Measurements from ENCODE around the gene CHMP2A. TPM values are rescaled to one million over a fixed set of nuclear protein-coding genes. Genes with fewer than 3 reads are reported as not detected.
"Not testable (repeated sequence)": the region's sequence is repeated elsewhere in the genome, so short reads cannot be mapped to it uniquely, and the experiment has no call there.

Gene CHMP2A
- total and polyA plus RNA-seq, 2 donors (not counting 1 experiment from before 2014, with no cell fraction given), result 62.5 to 97.5 TPM

DNA sequence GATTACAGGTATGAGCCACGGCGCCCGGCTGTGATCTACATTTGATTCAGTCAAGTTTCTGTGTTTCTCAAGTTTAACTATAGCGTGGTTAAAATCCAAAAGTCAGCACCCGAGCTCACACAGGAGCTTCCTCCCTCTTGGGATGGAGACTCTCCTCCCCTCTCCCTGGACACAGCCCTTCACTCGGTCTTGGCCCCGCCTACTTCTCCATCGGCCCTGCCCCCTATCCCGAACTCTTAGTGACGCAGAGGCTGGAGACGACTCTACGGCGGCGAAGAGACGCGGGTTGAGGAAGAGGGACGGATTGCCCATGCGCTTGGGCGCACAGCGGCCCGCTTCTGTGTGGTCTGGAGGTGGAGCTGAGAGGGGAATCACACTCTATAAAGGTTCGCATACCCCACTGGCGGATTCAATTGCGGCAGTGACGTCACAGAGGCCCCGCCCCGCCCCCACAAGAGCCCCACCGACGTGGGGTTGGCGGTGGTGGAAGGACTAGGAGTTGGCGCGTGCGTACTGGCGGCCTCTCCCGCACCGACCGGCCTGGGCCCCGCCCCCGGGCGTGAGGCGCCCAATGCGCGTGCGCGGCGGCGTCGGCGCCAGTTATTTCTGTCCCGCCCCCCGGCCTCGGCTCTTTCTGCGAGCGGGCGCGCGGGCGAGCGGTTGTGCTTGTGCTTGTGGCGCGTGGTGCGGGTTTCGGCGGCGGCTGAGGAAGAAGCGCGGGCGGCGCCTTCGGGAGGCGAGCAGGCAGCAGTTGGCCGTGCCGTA is 10.9 kb downstream of the CHMP2A start, which contains the start of gene TRIM28:
TSS of gene TRIM28 (plus strand) at position 239 of the 765 bp plus-strand sequence. CDS start 694 bp downstream, outside the sequence.
- H2AFZ ChIP-seq (ENCODE audit: insufficient read depth, low read depth, low read length, poor library complexity, severe bottlenecking), result peak within 1 kb of the TSS; percentile 85
- H3K27ac ChIP-seq (ENCODE audit: low read length in 2 of 2), result peak within 1 kb of the TSS; percentile 96
- Mint-ChIP-seq H3K9me3 (ENCODE audit: insufficient read depth) (no peaks in the 10 kb centered on the region), H3K27me3 (peaks cover 15% of the 10 kb centered on the region), H3K4me1 (peaks cover 29% of the 10 kb centered on the region), H3K27ac (peak within 1 kb of the TSS; percentile 99), H3K4me3 (peak within 1 kb of the TSS; percentile 97)
- ChIA-PET CTCF (interaction anchor here (2.8 to 3.1 kb wide), 2 partner anchors 10 to 24 kb away, joined by 13 to 24 read pairs; partner anchors contain the start of genes CHMP2A and ZBTB45), POLR2A (interaction anchor here (1.0 to 3.4 kb wide), 10 partner anchors 10 to 361 kb away, joined by 3 to 30 read pairs (median 4); partner anchors contain the start of genes CHMP2A, MZF1, ZBTB45 and ZNF274)
- peaks cover 0 to 34% of the 10 kb centered on the region in 2 experiments for H3K36me3 ChIP-seq (replicated peaks in 1 of 2; ENCODE audit: control extremely low read depth in 1 of 2, control insufficient read depth in 1 of 2, extremely low read depth in 1 of 2, insufficient read depth in 2 of 2, low read length in 1 of 2)
- peak within 1 kb of the TSS; percentile 67 to 87 (median 82) for H3K4me3 ChIP-seq (ENCODE audit: control extremely low read depth in 1 of 5, extremely low read depth in 1 of 5, insufficient read depth in 1 of 5, low read depth in 2 of 5, low read length in 4 of 5)
- H3K4me2 ChIP-seq (replicated peaks; ENCODE audit: low read depth, low read length, poor library complexity, severe bottlenecking), result peak within 1 kb of the TSS; percentile 96
- ATAC-seq (ENCODE audit: low read depth), result peak; percentile 84
- no peak for TF ChIP-seq EZH2 (IDR thresholded peaks at IDR 0.05; ENCODE audit: borderline replicate concordance, insufficient read depth, low read depth, low read length, poor library complexity, severe bottlenecking)
- TF ChIP-seq, protein P1, sequence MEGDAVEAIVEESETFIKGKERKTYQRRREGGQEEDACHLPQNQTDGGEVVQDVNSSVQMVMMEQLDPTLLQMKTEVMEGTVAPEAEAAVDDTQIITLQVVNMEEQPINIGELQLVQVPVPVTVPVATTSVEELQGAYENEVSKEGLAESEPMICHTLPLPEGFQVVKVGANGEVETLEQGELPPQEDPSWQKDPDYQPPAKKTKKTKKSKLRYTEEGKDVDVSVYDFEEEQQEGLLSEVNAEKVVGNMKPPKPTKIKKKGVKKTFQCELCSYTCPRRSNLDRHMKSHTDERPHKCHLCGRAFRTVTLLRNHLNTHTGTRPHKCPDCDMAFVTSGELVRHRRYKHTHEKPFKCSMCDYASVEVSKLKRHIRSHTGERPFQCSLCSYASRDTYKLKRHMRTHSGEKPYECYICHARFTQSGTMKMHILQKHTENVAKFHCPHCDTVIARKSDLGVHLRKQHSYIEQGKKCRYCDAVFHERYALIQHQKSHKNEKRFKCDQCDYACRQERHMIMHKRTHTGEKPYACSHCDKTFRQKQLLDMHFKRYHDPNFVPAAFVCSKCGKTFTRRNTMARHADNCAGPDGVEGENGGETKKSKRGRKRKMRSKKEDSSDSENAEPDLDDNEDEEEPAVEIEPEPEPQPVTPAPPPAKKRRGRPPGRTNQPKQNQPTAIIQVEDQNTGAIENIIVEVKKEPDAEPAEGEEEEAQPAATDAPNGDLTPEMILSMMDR (IDR thresholded peaks at IDR 0.05), result no peak
- H3K79me2 ChIP-seq (ENCODE audit: control insufficient read depth, insufficient read depth, low read length), result peaks cover 42% of the 10 kb centered on the region
- DNase-seq, result peak; percentile 100
- WGBS (ENCODE audit: insufficient coverage), result under 1% methylated on average over 68 of the region's 73 CpGs
- H3K4me1 ChIP-seq (ENCODE audit: control insufficient read depth in 2 of 2, insufficient read depth in 2 of 2, low read length in 2 of 2), result peaks cover 17 to 31% of the 10 kb centered on the region in 2 donors
- peaks cover 44% of the 10 kb centered on the region for H4K20me1 ChIP-seq (ENCODE audit: control insufficient read depth, insufficient read depth, low read length, poor library complexity, severe bottlenecking)
- intact Hi-C loops (cut with micrococcal nuclease), result loop anchor here (1.0 to 2.0 kb wide), 8 partner anchors 11 to 239 kb away; partner anchors contain the start of genes CHMP2A, ERVK3-1, MZF1 and ZNF324
- H3K9ac ChIP-seq (ENCODE audit: low read length), result peak within 1 kb of the TSS; percentile 91
- H3K9me3 ChIP-seq (ENCODE audit: control extremely low read depth in 1 of 3, control insufficient read depth in 2 of 3, insufficient read depth in 1 of 3, low read length in 2 of 3), result no peaks in the 10 kb centered on the region
- H3K27me3 ChIP-seq (replicated peaks in 1 of 4; ENCODE audit: control extremely low read depth in 1 of 4, control insufficient read depth in 3 of 4, insufficient read depth in 4 of 4, low read length in 3 of 4), result peaks cover 0 to 14% (median 0%) of the 10 kb centered on the region in 4 experiments

DNA sequence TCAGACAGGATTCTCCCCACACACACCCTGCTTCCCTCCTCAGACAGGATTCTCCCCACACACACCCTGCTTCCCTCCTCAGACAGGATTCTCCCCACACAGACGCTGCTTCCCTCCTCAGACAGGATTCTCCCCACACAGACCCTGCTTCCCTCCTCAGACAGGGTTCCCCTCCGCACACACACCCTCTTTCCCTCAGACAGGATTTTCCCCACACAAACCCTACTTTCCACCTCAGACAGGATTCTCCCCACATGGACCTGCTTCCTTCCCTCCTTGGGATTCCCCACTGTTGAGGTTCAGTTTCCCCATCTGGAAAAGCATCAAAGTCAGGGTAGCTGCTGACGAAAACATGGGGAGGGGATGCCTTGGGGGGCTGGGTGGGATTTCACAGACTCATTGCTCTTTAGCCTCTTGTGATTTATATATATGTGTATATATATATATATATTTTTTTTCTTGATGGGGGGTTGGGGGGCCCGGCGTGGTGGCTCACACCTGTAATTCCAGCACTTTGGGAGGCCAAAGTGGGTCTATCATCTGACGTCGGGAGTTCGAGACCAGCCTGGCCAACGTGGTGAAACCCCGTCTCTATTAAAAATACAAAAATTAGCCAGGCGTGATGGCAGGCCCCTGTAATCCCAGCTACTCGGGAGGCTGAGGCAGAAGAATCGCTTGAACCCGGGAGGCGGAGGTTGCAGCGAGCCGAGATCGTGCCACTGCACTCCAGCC is 12.1 kb downstream of the CHMP2A start:
- H3K4me2 ChIP-seq (replicated peaks; ENCODE audit: low read depth, low read length, poor library complexity, severe bottlenecking); H3K9me3 ChIP-seq (ENCODE audit: control extremely low read depth in 1 of 3, control insufficient read depth in 2 of 3, insufficient read depth in 1 of 3, low read length in 2 of 3); ATAC-seq (ENCODE audit: low read depth); H3K27ac ChIP-seq (ENCODE audit: low read length in 2 of 2); H3K27ac Mint-ChIP-seq; intact Hi-C loops (cut with micrococcal nuclease); H3K9ac ChIP-seq (ENCODE audit: low read length); H3K4me3 ChIP-seq (ENCODE audit: control extremely low read depth in 1 of 5, extremely low read depth in 1 of 5, insufficient read depth in 1 of 5, low read depth in 2 of 5, low read length in 4 of 5); H2AFZ ChIP-seq (ENCODE audit: insufficient read depth, low read depth, low read length, poor library complexity, severe bottlenecking); H3K9me3 Mint-ChIP-seq (ENCODE audit: insufficient read depth); CTCF ChIA-PET: not testable (repeated sequence)
- POLR2A ChIA-PET, result interaction anchor here (1.4 to 3.4 kb wide), 4 partner anchors 10 to 23 kb away, joined by 3 to 30 read pairs (median 17); partner anchors contain the start of genes CHMP2A and ZBTB45
- DNase-seq, result peak; percentile 23
- Histone ChIP-seq H3K27me3 (replicated peaks in 1 of 4; ENCODE audit: control extremely low read depth in 1 of 4, control insufficient read depth in 3 of 4, insufficient read depth in 4 of 4, low read length in 3 of 4) (peaks cover 0 to 26% (median 5%) of the 10 kb centered on the region in 4 experiments), H4K20me1 (ENCODE audit: control insufficient read depth, insufficient read depth, low read length, poor library complexity, severe bottlenecking) (peaks cover 32% of the 10 kb centered on the region), H3K79me2 (ENCODE audit: control insufficient read depth, insufficient read depth, low read length) (peaks cover 31% of the 10 kb centered on the region), H3K36me3 (replicated peaks in 1 of 2; ENCODE audit: control extremely low read depth in 1 of 2, control insufficient read depth in 1 of 2, extremely low read depth in 1 of 2, insufficient read depth in 2 of 2, low read length in 1 of 2) (peaks cover 0 to 22% of the 10 kb centered on the region in 2 experiments), H3K4me1 (ENCODE audit: control insufficient read depth in 2 of 2, insufficient read depth in 2 of 2, low read length in 2 of 2) (peaks cover 29 to 43% of the 10 kb centered on the region in 2 donors)
- WGBS (ENCODE audit: insufficient coverage), result 82% methylated on average over 9 of the region's 18 CpGs
- H3K4me3 Mint-ChIP-seq, result peak overlapping the region; percentile 97
- peaks cover 36% of the 10 kb centered on the region for H3K4me1 Mint-ChIP-seq
- H3K27me3 Mint-ChIP-seq, result peaks cover 18% of the 10 kb centered on the region

DNA sequence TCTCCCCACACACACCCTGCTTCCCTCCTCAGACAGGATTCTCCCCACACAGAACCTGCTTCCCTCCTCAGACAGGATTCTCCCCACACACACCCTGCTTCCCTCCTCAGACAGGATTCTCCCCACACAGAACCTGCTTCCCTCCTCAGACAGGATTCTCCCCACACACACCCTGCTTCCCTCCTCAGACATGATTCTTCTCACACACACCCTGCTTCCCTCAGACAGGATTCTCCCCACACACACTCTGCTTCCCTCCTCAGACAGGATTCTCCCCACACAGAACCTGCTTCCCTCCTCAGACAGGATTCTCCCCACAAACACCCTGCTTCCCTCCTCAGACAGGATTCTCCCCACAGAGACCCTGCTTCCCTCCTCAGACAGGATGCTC is 15.7 kb downstream of the CHMP2A start:
- peak overlapping the region; percentile 26 for H3K4me3 Mint-ChIP-seq
- ATAC-seq (ENCODE audit: low read depth); POLR2A ChIA-PET: not testable (repeated sequence)

More for the DNA sequence above, 15.7 kb downstream of the CHMP2A start:
- H3K9ac ChIP-seq (ENCODE audit: low read length); H3K9me3 ChIP-seq (ENCODE audit: control extremely low read depth in 1 of 3, control insufficient read depth in 2 of 3, insufficient read depth in 1 of 3, low read length in 2 of 3); intact Hi-C loops (cut with micrococcal nuclease); H3K27ac Mint-ChIP-seq; H3K36me3 ChIP-seq (replicated peaks in 1 of 2; ENCODE audit: control extremely low read depth in 1 of 2, control insufficient read depth in 1 of 2, extremely low read depth in 1 of 2, insufficient read depth in 2 of 2, low read length in 1 of 2); DNase-seq; H3K9me3 Mint-ChIP-seq (ENCODE audit: insufficient read depth); H3K4me3 ChIP-seq (ENCODE audit: control extremely low read depth in 1 of 5, extremely low read depth in 1 of 5, insufficient read depth in 1 of 5, low read depth in 2 of 5, low read length in 4 of 5); H3K79me2 ChIP-seq (ENCODE audit: control insufficient read depth, insufficient read depth, low read length); H4K20me1 ChIP-seq (ENCODE audit: control insufficient read depth, insufficient read depth, low read length, poor library complexity, severe bottlenecking); H3K27ac ChIP-seq (ENCODE audit: low read length in 2 of 2): not testable (repeated sequence)
- CTCF ChIA-PET, result interaction anchor here (1.5 kb wide), 1 partner anchor 19 kb away, joined by 4 read pairs; the partner anchor contains the start of gene ZBTB45
- Histone ChIP-seq H2AFZ (ENCODE audit: insufficient read depth, low read depth, low read length, poor library complexity, severe bottlenecking) (peak overlapping the region; percentile 87), H3K27me3 (replicated peaks in 1 of 4; ENCODE audit: control extremely low read depth in 1 of 4, control insufficient read depth in 3 of 4, insufficient read depth in 4 of 4, low read length in 3 of 4) (peaks cover 0 to 40% (median 9%) of the 10 kb centered on the region in 4 experiments), H3K4me2 (replicated peaks; ENCODE audit: low read depth, low read length, poor library complexity, severe bottlenecking) (peak overlapping the region; percentile 90), H3K4me1 (ENCODE audit: control insufficient read depth in 2 of 2, insufficient read depth in 2 of 2, low read length in 2 of 2) (peaks cover 12 to 21% of the 10 kb centered on the region in 2 donors)
- peaks cover 21% of the 10 kb centered on the region for H3K27me3 Mint-ChIP-seq
- peaks cover 14% of the 10 kb centered on the region for H3K4me1 Mint-ChIP-seq

All from B cell (primary cell).